NCI-H1417 treated with DMSO at 0.1 percent for 48 hours (cell line): ENCODE data around the gene DVL1.

ENCODE experiments used
- DNase-seq: peaks from one replicate; lab custom pipeline; 2025; lab: John Stamatoyannopoulos, UW

The DVL1 gene

GRCh38 chr1:1298861-1299685, 50.1 kb downstream of the DVL1 start:
- DNase-seq = no peak

GRCh38 chr1:1297802-1298424, 51.3 kb downstream of the DVL1 start:
- no peak for DNase-seq

GRCh38 chr1:1296070-1297061, 52.9 kb downstream of the DVL1 start:
- DNase-seq = no peak

GRCh38 chr1:1295154-1295923, 53.9 kb downstream of the DVL1 start:
- DNase-seq = no peak

GRCh38 chr1:1294250-1294890, 54.8 kb downstream of the DVL1 start:
- DNase-seq = no peak

- DNase-seq = no peak
Measured at GRCh38 chr1:1293263-1294249, 55.7 kb downstream of the DVL1 start.

- no peak for DNase-seq
Measured at GRCh38 chr1:1292851-1293250, 56.4 kb downstream of the DVL1 start.

- DNase-seq = no peak
Measured at GRCh38 chr1:1292442-1292779, 56.8 kb downstream of the DVL1 start.

- DNase-seq = no peak
Measured at GRCh38 chr1:1291548-1292441, 57.4 kb downstream of the DVL1 start.

- DNase-seq = no peak
Measured at GRCh38 chr1:1291023-1291528, 58.1 kb downstream of the DVL1 start.

GRCh38 chr1:1290238-1290731, 58.9 kb downstream of the DVL1 start:
- DNase-seq = no peak

GRCh38 chr1:1287288-1288110, 61.7 kb downstream of the DVL1 start:
- DNase-seq = no peak

GRCh38 chr1:1286313-1287261, 62.6 kb downstream of the DVL1 start:
- DNase-seq = no peak

GRCh38 chr1:1285611-1286311, 63.5 kb downstream of the DVL1 start:
- no peak for DNase-seq
